Activated CD8-positive, alpha-beta T cell treated with anti-CD3 and anti-CD28 coated beads, Interleukin-2, amount 10 ng/mL, durations not matched to agents 7 days and 5 days (primary cell): ENCODE results near the gene MARCHF6. TPM values are rescaled to one million over a fixed set of nuclear protein-coding genes. Genes with fewer than 3 reads are reported as not detected.

Experiments
- ATAC-seq: fragments of 150-1000 bp; cut with Tn5 transposase; one replicate; pipeline ENCODE4 v1.10.0; 2021; ENCODE audit warnings: moderate library complexity
- CTCF ChIA-PET: fragments of 350-600 bp; sonication (Branson Sonifier 250); formaldehyde crosslinking; loops from one replicate; lab custom pipeline; 2021; ENCODE audit warnings: antibody characterized with exemption; lab: Charles Lee
- POLR2A ChIA-PET: fragments of 350-600 bp; sonication (Branson Sonifier 250); formaldehyde crosslinking; loops from one replicate; lab custom pipeline; 2021; ENCODE audit warnings: antibody characterized with exemption; lab: Charles Lee
- DNase-seq: peaks from one replicate; pipeline ENCODE4 v3.0.0-alpha.2; 2020
- H3K27ac Mint-ChIP-seq: one replicate; pipeline ENCODE4 v1.8.0; 2021; ENCODE audit warnings: mild to moderate bottlenecking, mixed read lengths
- H3K27me3 Mint-ChIP-seq: one replicate; pipeline ENCODE4 v1.8.0; 2021; ENCODE audit warnings: low read depth, mixed read lengths
- H3K36me3 Mint-ChIP-seq: one replicate; pipeline ENCODE4 v1.8.0; 2021; ENCODE audit warnings: low read depth, mixed read lengths
- H3K4me1 Mint-ChIP-seq: one replicate; pipeline ENCODE4 v1.8.0; 2021; ENCODE audit warnings: low read depth, mixed read lengths
- H3K4me3 Mint-ChIP-seq: one replicate; pipeline ENCODE4 v1.8.0; 2021; ENCODE audit warnings: mild to moderate bottlenecking, mixed read lengths
- H3K9me3 Mint-ChIP-seq: one replicate; pipeline ENCODE4 v1.8.0; 2022; ENCODE audit warnings: mixed read lengths; ENCODE audit not compliant: insufficient read depth
- total RNA-seq, 2 experiments: library from RNA; stranded (reverse); gene quantifications; one replicate each; pipeline ENCODE4 v1.2.3, GENCODE V29; 2021

MARCHF6 gene
- total RNA-seq, 2 experiments from 2014 or later, result 72.2 to 80.5 TPM

- no peak overlapping the region for H3K27ac Mint-ChIP-seq
- H3K9me3 Mint-ChIP-seq, result no peaks in the 10 kb centered on the region
- H3K27me3 Mint-ChIP-seq, result peaks cover 7% of the 10 kb centered on the region
- CTCF ChIA-PET, result interaction anchor here (1.6 kb wide), 1 partner anchor 43 kb away, joined by 4 read pairs; no protein-coding TSS in a partner anchor
- no peak for ATAC-seq
- H3K36me3 Mint-ChIP-seq, result no peaks in the 10 kb centered on the region
- H3K4me1 Mint-ChIP-seq, result peaks cover 4% of the 10 kb centered on the region
- POLR2A ChIA-PET, result no interaction called here
- H3K4me3 Mint-ChIP-seq, result no peak overlapping the region
- DNase-seq, result no peak
These were observed 38.3 kb upstream of the MARCHF6 start for GRCh38 chr5:10315201-10315600.

- Mint-ChIP-seq H3K36me3 (no peaks in the 10 kb centered on the region), H3K27me3 (peaks cover 5% of the 10 kb centered on the region), H3K4me1 (peaks cover 1% of the 10 kb centered on the region), H3K9me3 (no peaks in the 10 kb centered on the region), H3K4me3 (no peak overlapping the region), H3K27ac (no peak overlapping the region)
- no peak for ATAC-seq
- POLR2A ChIA-PET, result no interaction called here
- CTCF ChIA-PET, result interaction anchor here (1.6 kb wide), 1 partner anchor 42 kb away, joined by 4 read pairs; no protein-coding TSS in a partner anchor
- no peak for DNase-seq
These were observed 37.5 kb upstream of the MARCHF6 start for GRCh38 chr5:10315824-10316509.

- ATAC-seq, result no peak
- Mint-ChIP-seq H3K4me1 (no peaks in the 10 kb centered on the region), H3K27me3 (peaks cover 4% of the 10 kb centered on the region), H3K27ac (no peak overlapping the region), H3K9me3 (no peaks in the 10 kb centered on the region), H3K36me3 (no peaks in the 10 kb centered on the region), H3K4me3 (no peak overlapping the region)
- DNase-seq, result no peak
- ChIA-PET POLR2A (no interaction called here), CTCF (no interaction called here)
These were observed 35.4 kb upstream of the MARCHF6 start for GRCh38 chr5:10317825-10318682.

- no peaks in the 10 kb centered on the region for H3K36me3 Mint-ChIP-seq
- POLR2A ChIA-PET, result no interaction called here
- no peak overlapping the region for H3K27ac Mint-ChIP-seq
- no peaks in the 10 kb centered on the region for H3K4me1 Mint-ChIP-seq
- H3K9me3 Mint-ChIP-seq, result no peaks in the 10 kb centered on the region
- peaks cover 3% of the 10 kb centered on the region for H3K27me3 Mint-ChIP-seq
- CTCF ChIA-PET, result no interaction called here
- no peak for ATAC-seq
- no peak for DNase-seq
- no peak overlapping the region for H3K4me3 Mint-ChIP-seq
These were observed 34.2 kb upstream of the MARCHF6 start for GRCh38 chr5:10319202-10319851.

GRCh38 chr5:10320793-10321192 is 32.7 kb upstream of the MARCHF6 start:
- Mint-ChIP-seq H3K9me3 (no peaks in the 10 kb centered on the region), H3K27me3 (peaks cover 3% of the 10 kb centered on the region), H3K27ac (no peak overlapping the region), H3K4me3 (no peak overlapping the region), H3K36me3 (no peaks in the 10 kb centered on the region), H3K4me1 (no peaks in the 10 kb centered on the region)
- CTCF ChIA-PET, result no interaction called here
- DNase-seq (no peak), ATAC-seq (no peak)
- POLR2A ChIA-PET, result no interaction called here

GRCh38 chr5:10321882-10322281 is 31.6 kb upstream of the MARCHF6 start:
- Mint-ChIP-seq H3K36me3 (no peaks in the 10 kb centered on the region), H3K4me3 (no peak overlapping the region), H3K9me3 (no peaks in the 10 kb centered on the region), H3K4me1 (no peaks in the 10 kb centered on the region), H3K27ac (no peak overlapping the region), H3K27me3 (peaks cover 3% of the 10 kb centered on the region)
- ATAC-seq (no peak), DNase-seq (no peak)
- POLR2A ChIA-PET, result no interaction called here
- CTCF ChIA-PET, result no interaction called here

GRCh38 chr5:10323588-10324488 is 29.7 kb upstream of the MARCHF6 start:
- Mint-ChIP-seq H3K27me3 (peaks cover 4% of the 10 kb centered on the region), H3K27ac (no peak overlapping the region), H3K36me3 (no peaks in the 10 kb centered on the region), H3K9me3 (no peaks in the 10 kb centered on the region), H3K4me1 (peaks cover 4% of the 10 kb centered on the region), H3K4me3 (no peak overlapping the region)
- no peak for DNase-seq
- CTCF ChIA-PET, result no interaction called here
- POLR2A ChIA-PET, result no interaction called here
- no peak for ATAC-seq

- Mint-ChIP-seq H3K9me3 (no peaks in the 10 kb centered on the region), H3K4me3 (no peak overlapping the region), H3K27ac (no peak overlapping the region), H3K27me3 (peaks cover 11% of the 10 kb centered on the region), H3K4me1 (peaks cover 9% of the 10 kb centered on the region), H3K36me3 (no peaks in the 10 kb centered on the region)
- ChIA-PET CTCF (no interaction called here), POLR2A (no interaction called here)
- ATAC-seq, result no peak
- no peak for DNase-seq
These were observed 28.8 kb upstream of the MARCHF6 start for GRCh38 chr5:10324518-10325370.

- ChIA-PET CTCF (interaction anchor here (1.6 kb wide), 1 partner anchor 25 kb away, joined by 3 read pairs; no protein-coding TSS in a partner anchor), POLR2A (no interaction called here)
- H3K4me3 Mint-ChIP-seq, result no peak overlapping the region
- H3K4me1 Mint-ChIP-seq, result peaks cover 12% of the 10 kb centered on the region
- ATAC-seq (no peak), DNase-seq (no peak)
- H3K9me3 Mint-ChIP-seq, result no peaks in the 10 kb centered on the region
- no peaks in the 10 kb centered on the region for H3K36me3 Mint-ChIP-seq
- H3K27me3 Mint-ChIP-seq, result peaks cover 41% of the 10 kb centered on the region
- no peak overlapping the region for H3K27ac Mint-ChIP-seq
These were observed 25.2 kb upstream of the MARCHF6 start for GRCh38 chr5:10328323-10328722.

GRCh38 chr5:10329446-10329819 is 24.1 kb upstream of the MARCHF6 start:
- POLR2A ChIA-PET, result interaction anchor here (0.7 kb wide), 1 partner anchor 24 kb away, joined by 3 read pairs; the partner anchor contains the start of gene MARCHF6
- H3K4me1 Mint-ChIP-seq, result peaks cover 15% of the 10 kb centered on the region
- H3K36me3 Mint-ChIP-seq, result no peaks in the 10 kb centered on the region
- CTCF ChIA-PET, result interaction anchor here (1.6 kb wide), 1 partner anchor 26 kb away, joined by 3 read pairs; no protein-coding TSS in a partner anchor
- DNase-seq, result no peak
- no peak for ATAC-seq
- no peaks in the 10 kb centered on the region for H3K9me3 Mint-ChIP-seq
- peaks cover 45% of the 10 kb centered on the region for H3K27me3 Mint-ChIP-seq
- no peak overlapping the region for H3K4me3 Mint-ChIP-seq
- no peak overlapping the region for H3K27ac Mint-ChIP-seq
